HG03025 (cell line): ENCODE data around the gene C1R.
"Not testable (repeated sequence)": the region's sequence is repeated elsewhere in the genome, so short reads cannot be mapped to it uniquely, and the experiment has no call there.

ENCODE experiments used
- ATAC-seq: cut with Tn5 transposase; IDR thresholded peaks from one replicate; pipeline ENCODE4 v1.9.1; 2021; ENCODE audit warnings: mild to moderate bottlenecking, moderate library complexity; ENCODE audit not compliant: unreplicated experiment, low FRiP score

The C1R gene

DNA sequence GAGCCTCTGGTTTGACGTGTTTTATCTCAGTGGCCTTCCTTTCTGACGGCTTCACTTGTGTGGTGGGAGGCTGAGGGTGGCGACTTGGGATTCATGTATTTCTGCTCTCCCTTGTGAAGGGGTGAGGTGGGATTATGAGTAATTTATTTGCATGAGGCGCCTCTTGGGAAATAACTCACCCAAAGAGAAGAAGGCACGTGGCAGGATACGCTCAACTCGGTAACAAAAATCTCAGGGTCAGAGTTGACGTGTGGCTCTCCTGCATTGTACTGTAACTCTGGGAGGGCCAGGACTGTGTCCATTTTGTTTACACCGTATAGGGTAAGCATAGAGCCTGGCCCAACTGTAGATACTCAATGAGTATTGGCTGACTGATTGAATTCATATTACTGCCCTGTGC is 46.3 kb downstream of the C1R start:
- ATAC-seq: no peak

- ATAC-seq: no peak
These were observed 49.4 kb downstream of the C1R start for GRCh38 chr12:7042842-7043241.

DNA sequence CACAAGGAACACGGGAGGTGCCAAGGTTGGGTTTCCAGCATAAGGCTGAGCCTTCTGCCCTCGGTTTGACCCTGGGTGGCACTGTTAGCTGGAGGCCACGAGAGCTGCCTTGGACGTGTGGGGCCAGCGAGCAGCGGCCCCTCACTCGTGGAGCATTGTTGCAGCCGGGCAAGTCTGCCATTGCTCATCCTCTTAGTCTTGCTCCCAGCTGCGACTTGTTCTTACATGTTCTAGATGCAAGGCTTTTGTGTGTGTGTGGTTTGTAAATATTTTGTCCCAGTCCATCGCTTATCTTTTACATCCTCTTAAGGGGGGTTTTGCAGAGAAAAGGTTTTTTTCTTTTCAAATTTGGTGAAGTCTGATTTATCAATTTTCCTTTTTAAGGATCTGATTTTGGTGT is 52.8 kb downstream of the C1R start:
- no peak for ATAC-seq

GRCh38 chr12:7038591-7038990 is 53.7 kb downstream of the C1R start:
- no peak for ATAC-seq

DNA sequence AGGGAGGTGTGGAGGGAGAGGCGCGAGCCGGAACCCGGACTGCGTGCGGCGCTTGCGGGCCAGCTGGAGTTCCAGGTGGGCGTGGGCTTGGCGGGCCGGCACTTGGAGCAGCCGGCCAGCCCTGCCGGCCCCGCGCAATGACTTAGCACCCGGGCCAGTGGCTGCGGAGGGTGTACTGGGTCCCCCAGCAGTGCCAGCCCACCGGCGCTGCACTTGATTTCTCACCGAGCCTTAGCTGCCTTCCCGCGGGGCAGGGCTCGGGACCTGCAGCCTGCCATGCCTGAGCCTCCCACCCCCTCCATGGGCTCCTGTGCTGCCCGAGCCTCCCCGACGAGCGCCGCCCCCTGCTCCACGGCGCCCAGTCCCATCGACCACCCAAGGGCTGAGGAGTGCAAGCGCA is 54.8 kb downstream of the C1R start:
- ATAC-seq: not testable (repeated sequence)

GRCh38 chr12:7035463-7035862 is 56.8 kb downstream of the C1R start:
- ATAC-seq: no peak

DNA sequence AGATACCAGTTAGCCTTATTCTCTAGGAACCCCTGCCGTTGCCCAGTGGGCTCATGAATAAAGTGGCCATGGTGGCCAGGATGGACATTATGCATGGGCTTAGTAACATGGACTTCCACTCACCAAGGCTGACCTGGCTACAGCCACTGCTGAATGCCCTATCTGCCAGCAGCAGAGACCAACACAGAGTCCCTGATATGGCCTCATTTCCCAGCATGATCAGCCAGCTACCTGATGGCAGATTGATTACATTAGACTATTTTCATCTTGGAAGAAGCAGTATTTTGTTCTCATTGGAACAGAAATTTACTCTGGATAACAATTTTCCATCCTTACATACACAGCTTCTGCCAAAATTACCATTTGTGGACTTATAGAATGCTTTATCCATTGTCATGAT is 57.8 kb downstream of the C1R start:
- ATAC-seq: no peak

DNA sequence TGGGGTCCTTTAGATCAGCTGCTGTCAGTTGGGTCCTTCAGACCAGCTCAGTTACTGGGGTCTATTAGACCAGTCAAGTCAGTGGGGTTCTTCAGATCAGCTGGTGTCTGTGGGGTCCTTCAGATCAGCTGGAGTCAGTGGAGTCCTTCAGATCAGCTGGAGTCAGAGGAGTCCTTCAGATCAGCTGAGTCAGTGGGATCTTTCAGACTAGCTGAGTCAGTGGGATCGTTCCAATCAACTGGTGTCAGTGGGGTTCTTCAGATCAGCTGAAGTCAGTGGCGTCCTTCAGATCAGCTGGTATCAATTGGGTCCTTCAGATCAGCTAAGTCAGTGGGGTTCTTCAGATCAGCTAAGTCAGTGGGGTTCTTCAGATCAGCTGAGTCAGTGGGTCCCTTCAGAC is 59.3 kb downstream of the C1R start:
- no peak for ATAC-seq

GRCh38 chr12:7031306-7031705 is 60.9 kb downstream of the C1R start:
- no peak for ATAC-seq
